ENCODE results near the gene MED27. TPM values are rescaled to one million over a fixed set of nuclear protein-coding genes. Genes with fewer than 3 reads are reported as not detected.

Gene MED27
- total RNA-seq, 4 donors from 2014 or later: 10.9 to 23.1 (median 13.5) TPM

GRCh38 chr9:132077881-132078698, 1.6 kb downstream of the MED27 start:
- peak; percentile 83 for ATAC-seq (ENCODE audit: low FRiP score)
- peak; percentile 51 for DNase-seq (ENCODE audit: low spot score)
- no peak for TF ChIP-seq CTCF (IDR thresholded peaks at IDR 0.05)

GRCh38 chr9:132075853-132076252, 3.8 kb downstream of the MED27 start:
- ATAC-seq (ENCODE audit: low FRiP score): no peak
- no peak for TF ChIP-seq CTCF (IDR thresholded peaks at IDR 0.05)
- DNase-seq (ENCODE audit: low spot score): no peak

GRCh38 chr9:132074736-132075135, 4.9 kb downstream of the MED27 start:
- TF ChIP-seq CTCF (IDR thresholded peaks at IDR 0.05): no peak
- no peak for DNase-seq (ENCODE audit: low spot score)
- ATAC-seq (ENCODE audit: low FRiP score): no peak

GRCh38 chr9:132071847-132072507, 7.7 kb downstream of the MED27 start:
- no peak for ATAC-seq (ENCODE audit: low FRiP score)

GRCh38 chr9:132069046-132069898, 10.4 kb downstream of the MED27 start:
- DNase-seq (ENCODE audit: low spot score): no peak
- ATAC-seq (ENCODE audit: low FRiP score): no peak
- TF ChIP-seq CTCF (IDR thresholded peaks at IDR 0.05): no peak

More at GRCh38 chr9:132071847-132072507, 7.7 kb downstream of the MED27 start:
- no peak for TF ChIP-seq CTCF (IDR thresholded peaks at IDR 0.05)
- no peak for DNase-seq (ENCODE audit: low spot score)

GRCh38 chr9:132068605-132069004, 11.1 kb downstream of the MED27 start:
- no peak for TF ChIP-seq CTCF (IDR thresholded peaks at IDR 0.05)
- ATAC-seq (ENCODE audit: low FRiP score) (no peak), DNase-seq (ENCODE audit: low spot score) (no peak)

All from omental fat pad (tissue), 4 donors.